BJ (cell line): ENCODE results near the gene UBE2H. TPM values are rescaled to one million over a fixed set of nuclear protein-coding genes. Genes with fewer than 3 reads are reported as not detected.

Experiments used
- CTCF ChIA-PET: fragments of 350-600 bp; formaldehyde crosslinking; extraction: SDS; loops from one replicate; lab custom pipeline; 2021; ENCODE audit warnings: antibody characterized with exemption, inconsistent platforms; lab: Yijun Ruan, JAX
- POLR2A ChIA-PET: fragments of 300-600 bp; sonication (Branson Sonifier 250); formaldehyde crosslinking; extraction: SDS; loops from one replicate; lab custom pipeline; 2021; ENCODE audit warnings: antibody characterized with exemption; lab: Charles Lee
- DNase-seq: peaks from one replicate; pipeline ENCODE4 v3.0.0-alpha.2; 2011; ENCODE audit warnings: low read depth
- H3K27me3 ChIP-seq: 2 replicates; pipeline ENCODE4 v1.6.0; 2011; ENCODE audit warnings: low read length; ENCODE audit not compliant: control insufficient read depth, insufficient read depth
- H3K36me3 ChIP-seq: 2 replicates; pipeline ENCODE4 v1.5.1; 2011; ENCODE audit warnings: low read length; ENCODE audit not compliant: control insufficient read depth, insufficient read depth
- H3K4me3 ChIP-seq: 2 replicates; pipeline ENCODE4 v1.5.1; 2011; ENCODE audit warnings: low read depth, mild to moderate bottlenecking, control low read depth, low read length
- CTCF ChIP-seq: IDR thresholded peaks from 2 replicates; pipeline ENCODE4 v1.5.1; 2011; ENCODE audit warnings: low read depth, mild to moderate bottlenecking, control low read depth, inconsistent platforms, low read length, moderate library complexity; ENCODE audit not compliant: insufficient read depth
- polyA plus RNA-seq: library from polyadenylated mRNA; depleted of rRNA; stranded (reverse); fragments of >200 nt; gene quantifications from 2 replicates; pipeline ENCODE4 v1.2.3, GENCODE V29; 2011

UBE2H gene
- polyA plus RNA-seq, 1 experiment, result 37.0 TPM

- TF ChIP-seq CTCF, result no peak
- no peak for DNase-seq
- CTCF ChIA-PET, result interaction anchor here (1.5 to 2.3 kb wide), 3 partner anchors 12 to 143 kb away, joined by 3 to 8 read pairs (median 5); no protein-coding TSS in a partner anchor
- H3K27me3 ChIP-seq, result no peaks in the 10 kb centered on the region
- no peaks in the 10 kb centered on the region for H3K36me3 ChIP-seq
- no peak overlapping the region for H3K4me3 ChIP-seq
- POLR2A ChIA-PET, result no interaction called here
These were observed 144.9 kb downstream of the UBE2H start for GRCh38 chr7:129807863-129808262.

GRCh38 chr7:129804890-129805719 is 147.7 kb downstream of the UBE2H start:
- Histone ChIP-seq H3K27me3 (peaks cover 6% of the 10 kb centered on the region), H3K36me3 (no peaks in the 10 kb centered on the region), H3K4me3 (no peak overlapping the region)
- ChIA-PET CTCF (interaction anchor here (2.1 kb wide), 1 partner anchor 20 kb away, joined by 5 read pairs; no protein-coding TSS in a partner anchor), POLR2A (no interaction called here)
- TF ChIP-seq CTCF, result no peak
- no peak for DNase-seq

GRCh38 chr7:129804111-129804889 is 148.5 kb downstream of the UBE2H start:
- ChIA-PET POLR2A (no interaction called here), CTCF (interaction anchor here (2.1 kb wide), 1 partner anchor 21 kb away, joined by 5 read pairs; no protein-coding TSS in a partner anchor)
- Histone ChIP-seq H3K4me3 (no peak overlapping the region), H3K27me3 (peaks cover 7% of the 10 kb centered on the region), H3K36me3 (no peaks in the 10 kb centered on the region)
- no peak for TF ChIP-seq CTCF
- DNase-seq, result no peak

- no peak overlapping the region for H3K4me3 ChIP-seq
- no peak for DNase-seq
- ChIA-PET CTCF (no interaction called here), POLR2A (no interaction called here)
- no peaks in the 10 kb centered on the region for H3K36me3 ChIP-seq
- peaks cover 7% of the 10 kb centered on the region for H3K27me3 ChIP-seq
- TF ChIP-seq CTCF, result no peak
These were observed 149.1 kb downstream of the UBE2H start for GRCh38 chr7:129803546-129804081.

GRCh38 chr7:129801882-129802281 is 150.9 kb downstream of the UBE2H start:
- no peaks in the 10 kb centered on the region for H3K36me3 ChIP-seq
- DNase-seq, result no peak
- H3K27me3 ChIP-seq, result peaks cover 7% of the 10 kb centered on the region
- no peak overlapping the region for H3K4me3 ChIP-seq
- no peak for TF ChIP-seq CTCF
- CTCF ChIA-PET, result no interaction called here
- POLR2A ChIA-PET, result no interaction called here
